Adrenal gland (tissue), 5 donors: ENCODE measurements around the gene TMEM167B.

ENCODE experiments used
- CTCF ChIP-seq, 6 experiments: fragments of 450-650 bp in 4 of 6; fragments of 200-600 bp in 2 of 6; sonication (generic) in 1 of 6; IDR thresholded peaks; 1 replicate in 5 of 6; 2 replicates in 1 of 6; pipeline versions ENCODE4 v1.5.1 to v1.8.0; 2016 to 2021; ENCODE audit warnings: antibody characterized with exemption in 6 of 6, mild to moderate bottlenecking in 2 of 6, moderate library complexity in 1 of 6
- POLR2A ChIP-seq, 2 donors: fragments of 450-650 bp; IDR thresholded peaks; one replicate each; pipeline ENCODE4 v1.6.1; 2017; ENCODE audit warnings: antibody characterized with exemption in 2 of 2, mild to moderate bottlenecking in 2 of 2, moderate library complexity in 1 of 2
- donor health status: DM: no; HTN: no; CAD: no.

- no peak for TF ChIP-seq CTCF (IDR thresholded peaks at IDR 0.05)
- no peak for TF ChIP-seq POLR2A (IDR thresholded peaks at IDR 0.05)
Measured at GRCh38 chr1:109094377-109094803, 3.8 kb downstream of the TMEM167B start.
